Calu3 (cell line): ENCODE measurements around the gene RAI14. TPM values are rescaled to one million over a fixed set of nuclear protein-coding genes. Genes with fewer than 3 reads are reported as not detected.

Experiments
- BruUV-seq: library from RNA; stranded (reverse); fragments of 400-500 nt; replicated peaks from 2 replicates; lab custom pipeline; 2021; lab: Mats Ljungman, UMichigan
- CTCF ChIA-PET: fragments of 300-600 bp; sonication (Branson Sonifier 250); formaldehyde crosslinking; loops from one replicate; lab custom pipeline; 2022; ENCODE audit warnings: antibody characterized with exemption; lab: Charles Lee
- DNase-seq: peaks from one replicate; pipeline ENCODE4 v3.0.0; 2022
- H3K27ac Mint-ChIP-seq: one replicate; pipeline ENCODE4 v1.8.0; 2022; ENCODE audit warnings: mixed read lengths; ENCODE audit not compliant: unreplicated experiment
- H3K27me3 Mint-ChIP-seq: one replicate; pipeline ENCODE4 v1.8.0; 2022; ENCODE audit warnings: mixed read lengths; ENCODE audit not compliant: unreplicated experiment
- H3K36me3 Mint-ChIP-seq: one replicate; pipeline ENCODE4 v1.8.0; 2022; ENCODE audit warnings: mild to moderate bottlenecking, moderate library complexity, mixed read lengths; ENCODE audit not compliant: insufficient read depth, unreplicated experiment
- H3K4me1 Mint-ChIP-seq: one replicate; pipeline ENCODE4 v1.8.0; 2022; ENCODE audit warnings: mild to moderate bottlenecking, low read depth, mixed read lengths; ENCODE audit not compliant: unreplicated experiment
- H3K4me3 Mint-ChIP-seq: one replicate; pipeline ENCODE4 v1.8.0; 2022; ENCODE audit warnings: mild to moderate bottlenecking, low read depth, moderate library complexity, mixed read lengths; ENCODE audit not compliant: unreplicated experiment
- H3K9me3 Mint-ChIP-seq: one replicate; pipeline ENCODE4 v1.8.0; 2022; ENCODE audit warnings: low read depth, mixed read lengths; ENCODE audit not compliant: unreplicated experiment
- intact Hi-C: fragments of 100-400 bp; cut with micrococcal nuclease; formaldehyde crosslinking; loops from one replicate; pipeline ENCODE4 v1.10.0; 2022; ENCODE audit not compliant: unreplicated experiment
- total RNA-seq: library from RNA; stranded (reverse); gene quantifications from 2 replicates; pipeline ENCODE4 v1.2.3, GENCODE V29; 2022
- TF ChIP-seq, protein P1 (sequence below): fragments of 200-600 bp; IDR thresholded peaks from one replicate; pipeline ENCODE4 v1.8.0; 2022; ENCODE audit warnings: antibody characterized with exemption; ENCODE audit not compliant: unreplicated experiment

The RAI14 gene
- total RNA-seq, 1 experiment from 2014 or later, result 84.3 TPM

GRCh38 chr5:34627794-34628193 is 28.3 kb upstream of the RAI14 start:
- TF ChIP-seq, protein P1, sequence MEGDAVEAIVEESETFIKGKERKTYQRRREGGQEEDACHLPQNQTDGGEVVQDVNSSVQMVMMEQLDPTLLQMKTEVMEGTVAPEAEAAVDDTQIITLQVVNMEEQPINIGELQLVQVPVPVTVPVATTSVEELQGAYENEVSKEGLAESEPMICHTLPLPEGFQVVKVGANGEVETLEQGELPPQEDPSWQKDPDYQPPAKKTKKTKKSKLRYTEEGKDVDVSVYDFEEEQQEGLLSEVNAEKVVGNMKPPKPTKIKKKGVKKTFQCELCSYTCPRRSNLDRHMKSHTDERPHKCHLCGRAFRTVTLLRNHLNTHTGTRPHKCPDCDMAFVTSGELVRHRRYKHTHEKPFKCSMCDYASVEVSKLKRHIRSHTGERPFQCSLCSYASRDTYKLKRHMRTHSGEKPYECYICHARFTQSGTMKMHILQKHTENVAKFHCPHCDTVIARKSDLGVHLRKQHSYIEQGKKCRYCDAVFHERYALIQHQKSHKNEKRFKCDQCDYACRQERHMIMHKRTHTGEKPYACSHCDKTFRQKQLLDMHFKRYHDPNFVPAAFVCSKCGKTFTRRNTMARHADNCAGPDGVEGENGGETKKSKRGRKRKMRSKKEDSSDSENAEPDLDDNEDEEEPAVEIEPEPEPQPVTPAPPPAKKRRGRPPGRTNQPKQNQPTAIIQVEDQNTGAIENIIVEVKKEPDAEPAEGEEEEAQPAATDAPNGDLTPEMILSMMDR, result no peak
- no peak for DNase-seq
- H3K27ac Mint-ChIP-seq, result no peak overlapping the region
- intact Hi-C loops, result no loop called here
- no peaks in the 10 kb centered on the region for H3K36me3 Mint-ChIP-seq
- no peaks in the 10 kb centered on the region for H3K4me1 Mint-ChIP-seq
- CTCF ChIA-PET, result interaction anchor here (0.8 to 1.1 kb wide), 2 partner anchors 27 to 90 kb away, joined by 3 read pairs; no protein-coding TSS in a partner anchor
- H3K4me3 Mint-ChIP-seq, result no peak overlapping the region
- no peaks in the 10 kb centered on the region for H3K27me3 Mint-ChIP-seq
- no TSS peak for BruUV-seq
- no peaks in the 10 kb centered on the region for H3K9me3 Mint-ChIP-seq

GRCh38 chr5:34628373-34628772 is 27.8 kb upstream of the RAI14 start:
- TF ChIP-seq, protein P1, result no peak
- DNase-seq, result no peak
- H3K4me1 Mint-ChIP-seq, result no peaks in the 10 kb centered on the region
- H3K4me3 Mint-ChIP-seq, result no peak overlapping the region
- H3K9me3 Mint-ChIP-seq, result no peaks in the 10 kb centered on the region
- no peaks in the 10 kb centered on the region for H3K36me3 Mint-ChIP-seq
- intact Hi-C loops, result no loop called here
- no peaks in the 10 kb centered on the region for H3K27me3 Mint-ChIP-seq
- CTCF ChIA-PET, result interaction anchor here (1.1 kb wide), 1 partner anchor 27 kb away, joined by 3 read pairs; no protein-coding TSS in a partner anchor
- H3K27ac Mint-ChIP-seq, result no peak overlapping the region
- BruUV-seq, result no TSS peak

GRCh38 chr5:34630596-34630995 is 25.5 kb upstream of the RAI14 start:
- BruUV-seq, result no TSS peak
- TF ChIP-seq, protein P1, result no peak
- H3K27me3 Mint-ChIP-seq, result no peaks in the 10 kb centered on the region

GRCh38 chr5:34632807-34633422 is 23.2 kb upstream of the RAI14 start:
- H3K27me3 Mint-ChIP-seq, result no peaks in the 10 kb centered on the region
- H3K4me1 Mint-ChIP-seq, result no peaks in the 10 kb centered on the region
- intact Hi-C loops, result no loop called here
- H3K27ac Mint-ChIP-seq, result no peak overlapping the region
- CTCF ChIA-PET, result no interaction called here
- no peaks in the 10 kb centered on the region for H3K36me3 Mint-ChIP-seq
- TF ChIP-seq, protein P1, result no peak
- no peak for DNase-seq
- H3K4me3 Mint-ChIP-seq, result no peak overlapping the region
- H3K9me3 Mint-ChIP-seq, result no peaks in the 10 kb centered on the region
- no TSS peak for BruUV-seq

More at GRCh38 chr5:34630596-34630995, 25.5 kb upstream of the RAI14 start:
- CTCF ChIA-PET, result no interaction called here
- Mint-ChIP-seq H3K36me3 (no peaks in the 10 kb centered on the region), H3K27ac (no peak overlapping the region), H3K4me3 (no peak overlapping the region), H3K9me3 (no peaks in the 10 kb centered on the region), H3K4me1 (no peaks in the 10 kb centered on the region)
- intact Hi-C loops, result no loop called here
- no peak for DNase-seq
